GM21717 (cell line): ENCODE measurements around the gene MAGI1.

Experiments used
- ATAC-seq: cut with Tn5 transposase; IDR thresholded peaks from one replicate; pipeline ENCODE4 v1.9.1; 2021; ENCODE audit warnings: mild to moderate bottlenecking, moderate library complexity; ENCODE audit not compliant: unreplicated experiment

Gene MAGI1

DNA sequence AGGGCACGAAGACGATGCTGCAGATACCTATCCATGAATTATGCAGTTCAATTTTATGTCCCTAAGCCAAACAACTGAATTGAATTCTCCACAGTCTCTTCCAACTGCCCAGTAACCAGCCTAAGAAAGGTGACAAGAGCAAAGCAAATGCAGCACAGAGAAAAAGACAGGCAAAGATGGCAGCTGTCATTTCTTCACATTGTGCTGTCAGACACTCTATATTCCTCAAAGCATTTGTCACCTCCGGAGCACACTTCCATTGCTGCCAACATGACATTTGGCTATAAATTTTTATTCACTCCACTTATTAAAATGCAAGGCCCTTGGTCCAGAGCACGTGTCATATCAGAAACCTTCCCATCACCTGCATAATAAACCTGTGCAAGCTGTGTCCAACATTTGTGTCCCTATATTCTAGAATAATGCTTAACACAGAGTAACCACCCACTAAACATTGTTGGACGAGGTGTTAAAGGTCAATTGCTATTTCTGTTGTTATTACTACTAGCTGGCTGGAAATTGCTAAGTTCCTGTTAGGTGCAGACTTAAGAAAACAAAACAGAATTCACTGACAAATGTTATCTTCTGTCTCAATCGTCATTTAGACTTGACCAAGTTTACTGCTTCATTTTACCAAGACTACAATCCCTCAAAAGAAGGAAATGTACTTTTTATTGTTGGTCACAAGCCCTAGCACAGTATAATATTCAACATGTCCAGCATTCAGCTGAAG lies 89.7 kb downstream of the MAGI1 start:
- no peak for ATAC-seq

DNA sequence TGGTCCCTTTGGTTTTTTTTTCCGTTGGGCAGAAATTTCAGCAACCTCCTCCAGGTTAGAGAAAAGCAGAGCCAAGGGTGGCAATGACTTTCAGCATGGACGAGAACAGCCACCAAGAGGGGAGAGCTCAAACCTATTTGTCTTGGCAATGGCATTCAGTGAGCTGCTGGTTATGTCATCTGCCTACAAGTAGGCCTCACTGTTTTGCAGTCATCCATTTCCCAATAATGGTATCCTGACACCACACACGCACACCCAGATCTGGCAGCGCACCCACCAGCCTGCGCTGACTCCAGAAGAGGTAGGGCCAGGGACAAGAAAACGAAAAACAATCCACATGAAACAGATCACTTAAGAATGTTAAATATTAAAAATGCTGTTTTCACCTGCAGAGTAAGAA lies 92.3 kb downstream of the MAGI1 start:
- ATAC-seq = no peak

DNA sequence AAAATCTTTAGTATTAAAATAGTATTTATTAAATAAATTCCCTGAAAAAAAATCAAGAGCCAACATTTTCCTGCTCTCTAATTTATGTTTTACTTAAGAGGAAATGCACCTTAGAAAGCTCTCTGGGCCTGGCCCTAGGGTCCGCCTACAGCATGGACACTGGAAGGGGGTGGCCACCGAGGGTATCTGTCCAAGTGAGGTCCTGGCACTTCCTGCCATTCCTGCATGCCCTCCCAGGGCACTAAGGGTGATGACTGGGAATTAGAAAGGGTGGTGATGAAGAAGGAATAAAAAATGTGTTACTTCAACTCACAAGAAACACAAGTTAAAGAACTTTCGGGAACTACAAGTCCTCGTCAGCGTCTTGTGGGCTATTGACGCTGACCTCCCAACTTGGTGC lies 92.8 kb downstream of the MAGI1 start:
- no peak for ATAC-seq

DNA sequence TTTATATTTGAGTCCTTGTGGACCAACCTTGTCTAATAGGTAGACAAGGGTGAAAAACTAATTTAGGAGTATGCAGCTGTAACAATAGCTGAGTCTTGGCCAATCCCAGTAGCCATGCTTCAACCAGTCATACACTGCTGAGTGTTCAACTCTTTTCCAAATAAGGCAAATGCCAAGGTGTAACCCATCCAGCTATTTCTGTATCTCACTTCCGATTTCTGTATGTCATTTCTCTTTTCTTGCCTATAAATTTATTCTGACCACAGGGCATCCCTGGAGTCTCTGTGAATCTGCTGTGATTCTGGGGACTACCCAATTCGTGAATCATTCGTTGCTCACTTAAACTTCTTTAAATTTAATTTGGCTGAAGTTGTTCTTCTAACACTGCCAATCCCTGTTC lies 93.2 kb downstream of the MAGI1 start:
- no peak for ATAC-seq

DNA sequence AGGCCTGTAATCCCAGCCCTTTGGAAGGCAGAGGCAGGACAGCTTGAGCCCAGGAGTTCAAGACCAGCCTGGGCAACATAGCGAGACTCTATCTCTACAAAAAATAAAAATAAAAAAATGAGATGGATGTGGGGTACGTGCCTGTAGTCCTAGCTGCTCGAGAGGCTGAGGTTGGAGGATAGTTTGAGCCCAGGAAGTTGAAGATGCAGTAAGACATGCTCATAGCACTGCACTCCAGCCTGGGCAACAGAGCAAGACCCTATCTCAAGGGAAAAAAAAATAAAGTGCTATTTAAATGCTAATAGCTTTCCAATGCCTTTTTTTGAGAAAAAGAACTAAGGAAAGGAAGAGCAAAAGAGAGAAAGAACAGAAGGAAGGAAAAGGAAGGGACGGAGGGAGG lies 94.5 kb downstream of the MAGI1 start:
- ATAC-seq = no peak

DNA sequence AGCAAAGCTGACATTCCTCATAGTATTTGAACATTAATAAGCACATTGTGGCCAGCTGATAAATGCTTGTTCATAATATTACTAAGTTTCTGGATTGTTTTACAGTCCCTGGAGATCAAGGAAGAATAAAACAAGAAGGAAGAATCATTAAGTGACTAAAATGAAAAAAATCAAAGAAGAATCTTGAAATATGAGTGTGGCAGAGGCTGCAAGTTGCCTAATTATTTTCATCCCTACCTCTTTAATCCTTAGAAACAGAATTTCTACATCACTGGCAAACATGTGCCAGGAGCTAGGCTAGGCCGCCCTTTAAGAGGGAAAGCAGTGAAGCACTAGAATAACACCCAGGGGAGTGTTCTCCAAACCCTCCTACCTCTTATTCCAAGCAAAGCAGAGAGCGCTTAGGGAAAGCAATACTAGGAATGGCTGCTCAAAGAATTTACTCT lies 98.9 kb downstream of the MAGI1 start:
- ATAC-seq = no peak

DNA sequence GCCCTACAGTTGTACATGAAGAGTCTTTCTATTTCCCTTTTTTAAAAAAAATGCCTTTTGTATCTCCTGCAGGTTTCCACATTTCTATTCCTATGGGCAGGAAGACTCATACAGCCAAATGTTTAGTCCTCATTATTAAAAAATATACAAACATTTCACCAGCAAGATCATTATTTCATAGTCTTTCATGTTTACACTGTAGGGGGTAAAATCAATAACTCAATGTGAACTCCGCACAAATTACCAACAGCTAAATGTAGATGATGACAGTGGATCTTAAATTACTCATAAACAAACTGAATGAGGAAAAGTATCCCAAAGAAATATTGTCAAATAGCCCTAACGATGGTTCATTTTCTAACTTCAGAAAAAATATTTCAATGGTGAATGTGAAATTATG lies 99.5 kb downstream of the MAGI1 start:
- no peak for ATAC-seq

DNA sequence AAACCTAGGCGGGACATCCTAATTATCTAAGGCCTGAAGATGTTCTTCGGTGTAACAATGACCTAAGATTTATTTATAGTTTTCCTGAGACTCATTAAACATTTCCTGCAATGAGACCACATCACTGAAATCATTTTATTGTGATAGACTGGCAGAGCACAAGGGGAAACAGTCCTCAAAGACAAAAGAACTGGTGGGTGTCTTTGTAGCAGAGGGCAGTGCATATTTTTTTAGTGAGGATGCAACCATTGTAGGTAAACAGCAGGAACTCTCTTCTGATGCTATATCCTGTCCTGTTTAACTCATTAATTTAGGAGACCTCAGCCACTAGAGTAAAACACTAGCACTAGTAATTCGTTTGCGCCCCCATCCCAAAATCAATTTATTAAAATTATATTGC lies 100.0 kb downstream of the MAGI1 start:
- ATAC-seq = no peak

DNA sequence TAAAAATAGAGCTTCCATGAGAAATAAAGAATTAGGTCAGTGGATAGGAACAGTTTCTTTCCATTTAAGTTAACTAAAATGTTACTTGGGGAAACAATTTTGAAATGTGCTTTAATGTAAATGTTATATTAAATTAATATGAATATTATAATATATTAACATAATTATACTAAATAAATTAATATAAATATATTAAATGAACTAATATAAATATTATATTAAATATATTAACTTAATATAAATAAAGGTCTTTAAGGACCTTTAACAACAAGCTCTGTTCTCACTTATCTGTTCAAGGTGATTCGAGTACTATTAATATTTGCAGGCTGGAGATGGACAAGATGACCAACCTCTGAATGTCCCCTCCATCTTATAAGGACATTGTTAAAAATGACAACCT lies 100.6 kb downstream of the MAGI1 start:
- no peak for ATAC-seq

DNA sequence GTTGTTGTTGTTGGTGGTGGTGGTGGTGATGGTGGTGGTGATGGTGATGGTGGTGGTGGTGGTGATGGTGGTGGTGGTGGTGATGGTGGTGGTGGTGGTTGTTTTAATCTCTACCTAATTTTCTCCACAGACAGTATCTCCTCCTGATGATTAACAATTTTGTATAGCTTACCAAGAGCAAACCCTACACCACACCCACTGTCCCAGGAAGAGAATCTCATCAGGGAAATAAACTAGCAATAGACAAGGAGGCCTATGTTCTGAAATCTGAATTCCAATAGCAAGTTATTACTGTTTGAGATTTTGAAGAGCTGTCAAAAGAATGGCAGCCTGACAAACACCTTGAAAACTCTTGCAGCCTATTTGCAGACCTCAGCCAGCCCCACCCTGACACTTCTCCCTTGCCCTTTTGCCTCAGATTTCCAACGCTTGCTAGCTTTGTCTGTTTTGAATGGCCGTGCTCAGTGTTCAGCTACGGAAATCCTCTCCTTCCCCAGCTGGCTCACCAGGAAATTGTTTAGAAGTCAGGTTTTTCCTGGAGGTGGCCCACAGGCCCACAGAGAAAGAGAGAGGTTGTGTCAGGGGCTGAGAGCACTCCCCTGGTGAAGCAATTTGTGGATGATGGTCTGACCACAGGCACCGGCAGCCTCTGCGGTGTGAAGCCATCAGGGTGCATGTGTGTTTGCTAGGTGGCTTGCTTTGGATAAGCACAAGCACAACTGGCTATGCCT lies 101.6 kb downstream of the MAGI1 start:
- ATAC-seq = no peak

DNA sequence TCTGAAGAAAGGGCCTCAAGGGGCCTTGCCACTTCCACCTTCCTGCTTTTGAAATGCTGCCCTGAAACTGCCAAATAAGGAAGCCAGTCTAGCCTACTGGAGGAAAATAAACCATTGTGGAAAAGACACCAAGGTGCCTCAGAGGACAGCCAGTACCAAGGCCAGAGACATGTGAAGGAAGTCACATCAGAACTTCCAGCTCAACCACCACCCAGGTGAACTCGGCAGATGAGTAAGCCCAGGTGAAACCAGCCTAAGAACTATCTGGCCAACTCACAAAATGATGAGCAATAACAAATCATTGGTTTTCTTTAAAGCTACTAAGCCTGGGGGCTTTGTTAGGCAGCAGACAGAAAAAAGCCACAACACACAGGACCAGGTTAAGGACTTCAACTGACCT lies 103.0 kb downstream of the MAGI1 start:
- ATAC-seq = no peak

DNA sequence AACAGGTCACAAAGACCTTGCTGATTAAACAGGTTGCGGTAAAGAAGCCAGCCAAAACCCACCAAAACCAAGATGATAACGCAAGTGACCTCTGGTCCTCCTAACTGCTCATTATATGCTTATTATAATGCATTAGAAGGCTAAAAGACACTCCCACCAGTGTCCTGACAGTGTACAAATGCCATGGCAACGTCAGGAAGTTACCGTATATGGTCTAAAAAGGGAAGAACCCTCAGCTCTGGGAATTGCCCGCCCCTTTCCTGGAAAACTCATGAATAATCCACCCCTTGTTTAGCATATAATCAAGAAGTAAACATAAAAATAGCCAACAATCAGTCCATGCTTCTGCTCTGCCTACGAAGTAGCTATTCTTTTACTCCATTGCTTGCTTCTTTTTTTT lies 108.1 kb downstream of the MAGI1 start:
- ATAC-seq = no peak

DNA sequence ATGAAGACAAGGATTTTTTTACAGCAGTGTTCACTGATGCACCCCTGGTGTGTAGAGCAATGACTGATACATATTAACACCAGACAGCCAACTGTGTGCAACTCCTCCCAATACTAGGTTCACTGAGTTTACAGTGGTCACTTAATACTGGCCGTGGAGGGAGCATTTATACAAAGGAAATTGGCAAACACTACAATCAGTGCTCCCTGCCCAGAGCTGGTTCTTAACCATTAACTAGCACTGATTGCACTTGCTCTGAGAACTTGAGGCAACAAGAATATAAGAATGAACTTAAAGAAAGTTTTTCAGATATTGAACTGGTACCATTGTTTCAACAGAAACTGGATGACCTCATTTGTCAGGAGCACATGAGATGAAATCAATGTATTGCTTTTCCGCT lies 110.6 kb downstream of the MAGI1 start:
- ATAC-seq = no peak

DNA sequence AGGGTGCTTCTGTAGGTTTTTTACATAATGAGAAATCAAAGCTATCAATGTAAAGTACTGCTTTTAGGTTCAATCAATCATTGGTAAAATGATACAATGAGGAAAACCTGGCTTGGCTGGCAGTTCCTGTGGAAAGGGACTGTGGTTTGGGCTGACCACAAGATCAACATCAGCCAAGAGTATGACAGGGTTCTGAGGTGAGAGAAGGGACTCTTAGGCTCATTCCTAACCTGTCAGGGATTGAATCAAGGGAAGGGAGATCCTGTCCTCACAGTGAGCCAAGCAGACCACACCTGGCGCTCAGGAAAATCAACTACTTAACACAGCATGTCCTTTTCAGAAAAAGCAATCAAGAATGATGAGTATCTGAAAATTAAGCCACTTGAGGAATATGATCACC lies 111.1 kb downstream of the MAGI1 start:
- no peak for ATAC-seq

DNA sequence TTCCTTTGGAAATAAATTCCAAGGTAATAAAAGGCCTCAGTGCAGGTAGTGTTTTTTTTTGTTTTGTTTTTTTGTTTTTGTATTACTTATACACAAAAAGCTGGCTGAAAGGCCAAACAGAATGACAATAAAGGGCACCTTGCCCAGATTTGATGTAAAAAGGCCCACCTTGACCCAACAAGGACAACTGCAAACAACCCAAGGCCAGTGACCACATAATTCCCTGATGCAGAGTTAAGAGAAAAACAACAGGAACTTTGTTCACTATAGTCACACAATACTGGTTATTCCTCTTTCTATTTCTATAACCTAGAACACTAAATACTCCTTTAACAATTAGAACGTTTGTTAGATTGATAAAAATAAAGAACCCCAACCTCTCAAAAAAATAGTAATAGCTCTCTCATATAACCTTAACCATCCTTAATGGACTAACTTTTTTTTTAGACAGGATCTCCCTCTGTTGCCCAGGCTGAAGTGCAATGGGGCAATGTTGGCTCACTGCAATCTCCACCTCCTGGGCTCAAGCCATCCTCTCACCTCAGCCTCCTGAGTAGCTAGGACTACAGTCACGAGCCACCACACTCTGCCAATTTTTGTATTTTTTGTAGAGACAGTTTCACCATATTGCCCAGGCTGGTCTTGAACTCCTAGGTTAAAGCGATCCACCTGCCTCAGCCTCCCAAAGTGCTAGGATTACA lies 113.3 kb downstream of the MAGI1 start:
- no peak for ATAC-seq

DNA sequence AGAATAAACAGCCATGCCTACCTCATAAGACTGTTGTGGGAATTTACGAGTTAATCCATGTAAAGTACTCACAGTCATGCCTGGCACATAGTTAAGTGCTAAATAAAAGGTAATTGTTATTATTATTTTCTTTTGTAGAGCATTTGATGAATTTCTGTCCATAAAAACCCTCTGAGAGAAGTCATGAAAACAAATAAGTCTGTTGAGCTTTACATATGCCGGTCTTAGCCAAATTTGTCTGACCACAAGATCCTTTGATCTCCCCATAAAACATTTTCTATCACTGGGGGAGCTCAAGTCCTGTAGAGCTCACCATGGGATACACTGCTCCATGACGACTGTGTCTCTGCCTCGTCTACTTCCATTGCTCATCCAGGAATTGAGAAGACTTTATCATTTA lies 114.0 kb downstream of the MAGI1 start:
- ATAC-seq = no peak

DNA sequence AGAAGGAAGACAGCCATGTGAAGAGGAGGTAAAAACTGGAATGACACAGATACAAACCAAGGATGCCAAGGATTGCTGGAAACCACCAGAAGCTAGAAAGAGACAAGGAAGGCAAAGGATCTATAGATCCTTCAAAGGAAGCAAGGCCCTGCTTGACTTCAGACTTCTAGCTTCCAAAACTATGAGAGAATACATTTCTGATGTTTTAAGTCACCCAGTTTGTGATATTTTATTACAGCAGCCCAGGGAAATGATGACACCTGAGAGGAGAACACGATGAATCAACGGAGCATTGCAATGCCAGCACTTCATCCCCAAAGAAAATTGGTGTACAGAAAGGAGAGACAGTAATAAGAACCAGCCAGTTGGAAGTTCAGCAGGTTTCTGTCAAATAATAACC lies 116.3 kb downstream of the MAGI1 start:
- no peak for ATAC-seq

DNA sequence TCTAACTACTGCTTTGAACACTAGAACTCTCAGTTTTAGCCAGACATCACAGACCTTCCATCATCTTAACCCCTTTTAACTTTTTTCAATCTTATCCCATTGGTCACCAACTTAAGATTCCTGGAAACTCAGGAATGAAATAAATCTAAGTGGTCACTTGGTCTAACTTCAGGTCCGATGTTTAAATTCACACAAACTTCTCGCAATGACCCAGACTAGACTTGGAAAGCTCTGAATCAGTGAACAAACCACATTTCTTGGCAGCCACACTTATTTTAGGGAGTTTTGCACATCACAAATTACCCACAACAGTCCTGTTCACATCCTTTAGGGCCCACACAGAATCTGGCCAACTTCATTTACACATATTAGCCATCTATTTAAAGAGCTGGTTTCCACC lies 118.9 kb downstream of the MAGI1 start:
- no peak for ATAC-seq

DNA sequence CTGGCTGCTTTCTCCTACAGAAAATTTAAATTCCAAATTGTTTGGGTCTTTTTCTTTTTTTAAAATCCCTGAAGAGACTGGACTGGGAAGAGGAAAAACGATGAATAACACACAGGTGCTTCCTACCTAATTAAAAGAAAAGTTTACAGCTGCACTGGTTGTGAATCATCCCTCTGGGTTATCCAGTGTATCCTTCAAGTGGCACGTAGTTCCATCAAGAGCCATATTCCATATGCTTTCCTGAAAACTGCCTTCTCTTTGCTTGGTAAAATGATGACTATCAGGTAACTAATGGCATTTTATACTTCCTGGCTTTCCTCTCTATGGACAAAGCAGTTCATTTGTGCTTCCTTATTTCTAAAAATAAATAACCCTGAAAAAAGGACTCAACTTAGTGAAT lies 123.2 kb downstream of the MAGI1 start:
- no peak for ATAC-seq

DNA sequence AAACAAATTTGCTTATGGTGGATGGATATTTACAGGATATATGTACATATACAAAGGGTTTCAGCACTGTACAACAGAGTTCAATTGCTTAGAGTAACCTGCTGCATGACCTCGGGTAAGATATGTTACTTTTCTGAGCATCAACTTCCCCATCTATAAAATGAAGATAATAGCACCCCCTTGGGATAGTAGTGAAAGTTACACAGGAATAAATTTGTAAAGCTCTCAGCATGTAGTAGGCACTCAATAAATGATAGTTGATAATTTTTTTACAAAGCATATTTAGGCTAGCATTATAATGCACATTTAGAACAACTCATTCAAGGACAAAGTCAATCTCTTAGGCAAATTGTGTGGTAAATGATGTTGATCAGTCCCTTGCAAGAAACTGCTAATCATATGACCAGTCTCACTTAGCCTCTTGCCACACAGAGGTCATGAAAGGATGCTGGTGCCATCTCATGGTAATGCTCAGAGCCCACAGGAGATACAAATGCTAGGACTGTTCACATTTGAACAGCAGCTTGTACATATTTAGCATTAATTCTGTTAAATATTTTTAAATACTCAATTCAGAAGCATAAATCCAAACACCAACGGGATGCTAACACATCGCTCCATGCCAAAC lies 123.9 kb downstream of the MAGI1 start:
- no peak for ATAC-seq

DNA sequence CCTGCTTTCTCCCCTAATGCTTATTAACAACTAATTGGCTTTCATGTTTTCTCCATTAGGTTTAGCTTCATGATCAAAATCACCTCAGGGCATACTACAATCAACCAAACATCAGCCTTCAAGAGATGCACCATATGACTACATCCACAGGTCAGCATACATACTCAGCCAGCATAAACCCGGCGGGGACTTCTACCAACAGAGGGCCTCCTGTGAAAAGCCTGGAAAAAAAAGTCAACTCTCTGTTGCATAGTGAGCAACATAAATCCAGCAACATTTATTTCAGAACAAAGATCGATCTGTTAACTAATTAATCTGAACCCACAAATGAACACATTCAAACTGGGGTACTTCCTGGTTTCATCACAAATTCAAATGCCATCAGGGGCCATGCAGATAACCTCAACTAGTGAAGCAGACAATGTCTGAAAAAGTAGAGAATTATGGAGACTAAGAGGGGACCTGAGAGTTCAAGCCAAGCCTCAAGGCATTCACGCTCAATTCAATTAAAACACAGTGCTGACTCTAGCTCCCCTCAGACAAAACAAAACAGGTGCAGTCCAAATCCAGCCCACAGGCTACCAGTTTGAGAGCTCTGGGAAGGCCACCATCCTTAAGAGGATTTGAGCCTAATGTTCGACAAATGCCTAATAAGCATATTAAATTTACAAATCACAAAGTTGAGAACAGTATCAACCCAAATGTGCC lies 124.5 kb downstream of the MAGI1 start:
- ATAC-seq = no peak
